ENCODE measurements around the gene ABCC4.

DNA sequence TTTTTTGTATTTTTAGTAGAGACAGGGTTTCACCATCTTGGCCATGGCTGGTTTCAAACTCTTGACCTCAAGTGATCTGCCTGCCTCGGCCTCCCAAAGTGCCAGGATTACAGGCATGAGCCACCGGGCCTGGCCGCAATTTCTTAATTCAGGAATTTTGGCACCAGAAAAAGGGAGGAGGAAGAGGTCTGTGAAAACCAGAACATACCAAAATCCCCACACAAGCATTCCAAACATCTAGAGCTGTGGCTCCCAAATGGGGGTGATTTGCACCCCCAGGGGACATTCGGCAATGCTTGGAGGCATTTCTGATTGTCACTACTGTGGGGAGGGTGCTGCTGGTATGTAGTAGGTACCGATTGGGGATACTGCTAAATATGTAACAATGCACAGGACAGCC is 40.2 kb upstream of the ABCC4 start:
- TF ChIP-seq, protein P1, sequence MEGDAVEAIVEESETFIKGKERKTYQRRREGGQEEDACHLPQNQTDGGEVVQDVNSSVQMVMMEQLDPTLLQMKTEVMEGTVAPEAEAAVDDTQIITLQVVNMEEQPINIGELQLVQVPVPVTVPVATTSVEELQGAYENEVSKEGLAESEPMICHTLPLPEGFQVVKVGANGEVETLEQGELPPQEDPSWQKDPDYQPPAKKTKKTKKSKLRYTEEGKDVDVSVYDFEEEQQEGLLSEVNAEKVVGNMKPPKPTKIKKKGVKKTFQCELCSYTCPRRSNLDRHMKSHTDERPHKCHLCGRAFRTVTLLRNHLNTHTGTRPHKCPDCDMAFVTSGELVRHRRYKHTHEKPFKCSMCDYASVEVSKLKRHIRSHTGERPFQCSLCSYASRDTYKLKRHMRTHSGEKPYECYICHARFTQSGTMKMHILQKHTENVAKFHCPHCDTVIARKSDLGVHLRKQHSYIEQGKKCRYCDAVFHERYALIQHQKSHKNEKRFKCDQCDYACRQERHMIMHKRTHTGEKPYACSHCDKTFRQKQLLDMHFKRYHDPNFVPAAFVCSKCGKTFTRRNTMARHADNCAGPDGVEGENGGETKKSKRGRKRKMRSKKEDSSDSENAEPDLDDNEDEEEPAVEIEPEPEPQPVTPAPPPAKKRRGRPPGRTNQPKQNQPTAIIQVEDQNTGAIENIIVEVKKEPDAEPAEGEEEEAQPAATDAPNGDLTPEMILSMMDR (IDR thresholded peaks at IDR 0.05; ENCODE audit: low read depth, low read length) = no peak
- no peak for TF ChIP-seq EZH2phosphoT487 (IDR thresholded peaks at IDR 0.05; ENCODE audit: low read depth)
